ENCODE data around the gene KRT20.

DNA sequence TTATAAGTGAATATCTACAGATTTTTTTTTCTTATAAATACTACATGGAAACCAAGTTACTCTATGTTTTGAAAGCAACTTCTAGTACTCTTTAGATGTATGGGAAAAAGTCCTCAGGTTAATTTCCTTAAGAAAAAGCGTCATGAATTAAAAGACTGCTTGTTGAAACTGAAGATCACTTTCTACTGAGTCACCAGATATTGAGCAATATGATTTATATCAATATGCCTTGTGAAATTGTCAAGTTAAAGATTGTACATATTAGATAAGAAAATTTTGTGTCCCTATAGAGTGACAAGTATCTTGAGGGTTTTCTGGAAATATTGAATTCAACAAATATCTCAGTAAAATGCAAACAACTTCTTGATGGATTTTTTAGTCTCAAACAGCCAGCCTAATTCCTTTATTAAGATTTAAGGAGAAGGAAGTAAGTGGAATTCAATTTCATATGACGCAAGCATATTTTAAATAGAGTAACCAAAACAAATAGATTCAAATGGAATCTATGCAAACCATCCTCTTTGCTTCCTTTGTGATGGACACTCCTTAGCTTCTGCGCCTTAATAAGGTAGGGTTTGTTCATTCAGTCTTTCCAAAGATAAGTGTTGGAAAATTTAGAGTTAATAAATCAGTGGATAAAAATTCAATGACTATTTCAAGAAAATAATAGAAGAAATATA lies 34.6 kb downstream of the KRT20 start:
- TF ChIP-seq, protein P1, sequence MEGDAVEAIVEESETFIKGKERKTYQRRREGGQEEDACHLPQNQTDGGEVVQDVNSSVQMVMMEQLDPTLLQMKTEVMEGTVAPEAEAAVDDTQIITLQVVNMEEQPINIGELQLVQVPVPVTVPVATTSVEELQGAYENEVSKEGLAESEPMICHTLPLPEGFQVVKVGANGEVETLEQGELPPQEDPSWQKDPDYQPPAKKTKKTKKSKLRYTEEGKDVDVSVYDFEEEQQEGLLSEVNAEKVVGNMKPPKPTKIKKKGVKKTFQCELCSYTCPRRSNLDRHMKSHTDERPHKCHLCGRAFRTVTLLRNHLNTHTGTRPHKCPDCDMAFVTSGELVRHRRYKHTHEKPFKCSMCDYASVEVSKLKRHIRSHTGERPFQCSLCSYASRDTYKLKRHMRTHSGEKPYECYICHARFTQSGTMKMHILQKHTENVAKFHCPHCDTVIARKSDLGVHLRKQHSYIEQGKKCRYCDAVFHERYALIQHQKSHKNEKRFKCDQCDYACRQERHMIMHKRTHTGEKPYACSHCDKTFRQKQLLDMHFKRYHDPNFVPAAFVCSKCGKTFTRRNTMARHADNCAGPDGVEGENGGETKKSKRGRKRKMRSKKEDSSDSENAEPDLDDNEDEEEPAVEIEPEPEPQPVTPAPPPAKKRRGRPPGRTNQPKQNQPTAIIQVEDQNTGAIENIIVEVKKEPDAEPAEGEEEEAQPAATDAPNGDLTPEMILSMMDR (optimal IDR thresholded peaks at IDR 0.05 in 1 of 3, IDR thresholded peaks at IDR 0.05 in 1 of 3, conservative IDR thresholded peaks at IDR 0.05 in 1 of 3; ENCODE audit: extremely low read depth in 1 of 3, insufficient read depth in 2 of 3, low read length in 3 of 3): no peak
- TF ChIP-seq EZH2 (IDR thresholded peaks at IDR 0.05; ENCODE audit: low read length): no peak

Measured in keratinocyte (primary cell).